Measurements from ENCODE around the gene SNU13. TPM values are rescaled to one million over a fixed set of nuclear protein-coding genes. Genes with fewer than 3 reads are reported as not detected.
A peak's percentile ranks its signal among the peaks of the same experiment; 100 is the strongest.

SNU13 gene
- total and polyA plus RNA-seq, 2 experiments from 2014 or later: 119 to 245 TPM

- Histone ChIP-seq H3K4me1 (ENCODE audit: insufficient read depth) (no peaks in the 10 kb centered on the region), H3K27ac (no peak overlapping the region), H3K27me3 (no peaks in the 10 kb centered on the region), H3K79me2 (no peaks in the 10 kb centered on the region), H3K36me3 (replicated peaks; ENCODE audit: insufficient read depth, low read depth) (no peaks in the 10 kb centered on the region), H2AFZ (no peak overlapping the region), H3K9me2 (replicated peaks; ENCODE audit: insufficient read depth) (no peaks in the 10 kb centered on the region), H4K20me1 (ENCODE audit: insufficient read depth, poor library complexity, severe bottlenecking) (no peaks in the 10 kb centered on the region), H3K4me2 (no peak overlapping the region), H3K4me3 (no peak overlapping the region), H3K9me3 (ENCODE audit: low read depth) (no peaks in the 10 kb centered on the region)
- WGBS (ENCODE audit: low lambda C conversion rate, missing lambda C conversion rate): 94% methylated on average over 10 of the region's 10 CpGs
- DNase-seq (ENCODE audit: low spot score): no peak
- TF ChIP-seq EZH2phosphoT487 (IDR thresholded peaks at IDR 0.05; ENCODE audit: low read depth, severe bottlenecking, unreplicated experiment) (no peak), EZH2 (IDR thresholded peaks at IDR 0.05; ENCODE audit: borderline replicate concordance) (no peak), CTCF (IDR thresholded peaks at IDR 0.05; ENCODE audit: poor library complexity) (no peak)
Measured at GRCh38 chr22:41709341-41709740, 20.7 kb upstream of the SNU13 start.

- DNase-seq (ENCODE audit: low spot score): no peak
- TF ChIP-seq EZH2 (IDR thresholded peaks at IDR 0.05; ENCODE audit: borderline replicate concordance) (no peak), CTCF (IDR thresholded peaks at IDR 0.05; ENCODE audit: poor library complexity) (no peak), EZH2phosphoT487 (IDR thresholded peaks at IDR 0.05; ENCODE audit: low read depth, severe bottlenecking, unreplicated experiment) (no peak)
- Histone ChIP-seq H3K9me2 (replicated peaks; ENCODE audit: insufficient read depth) (no peaks in the 10 kb centered on the region), H3K4me2 (no peak overlapping the region), H3K9me3 (ENCODE audit: low read depth) (no peaks in the 10 kb centered on the region), H3K27me3 (no peaks in the 10 kb centered on the region), H3K27ac (no peak overlapping the region), H3K4me3 (no peak overlapping the region), H2AFZ (no peak overlapping the region), H3K4me1 (ENCODE audit: insufficient read depth) (peaks cover 1% of the 10 kb centered on the region), H3K79me2 (no peaks in the 10 kb centered on the region), H4K20me1 (ENCODE audit: insufficient read depth, poor library complexity, severe bottlenecking) (no peaks in the 10 kb centered on the region), H3K36me3 (replicated peaks; ENCODE audit: insufficient read depth, low read depth) (no peaks in the 10 kb centered on the region)
- WGBS (ENCODE audit: low lambda C conversion rate, missing lambda C conversion rate): 96% methylated on average over 9 of the region's 9 CpGs
Measured at GRCh38 chr22:41702763-41703162, 14.1 kb upstream of the SNU13 start.

- Histone ChIP-seq H3K4me1 (ENCODE audit: insufficient read depth) (peaks cover 12% of the 10 kb centered on the region), H3K36me3 (replicated peaks; ENCODE audit: insufficient read depth, low read depth) (no peaks in the 10 kb centered on the region), H3K27ac (no peak overlapping the region), H3K27me3 (no peaks in the 10 kb centered on the region), H3K79me2 (no peaks in the 10 kb centered on the region), H3K4me2 (no peak overlapping the region), H2AFZ (no peak overlapping the region), H3K4me3 (no peak overlapping the region), H4K20me1 (ENCODE audit: insufficient read depth, poor library complexity, severe bottlenecking) (no peaks in the 10 kb centered on the region), H3K9me3 (ENCODE audit: low read depth) (no peaks in the 10 kb centered on the region), H3K9me2 (replicated peaks; ENCODE audit: insufficient read depth) (no peaks in the 10 kb centered on the region)
- no peak for DNase-seq (ENCODE audit: low spot score)
- no peak for TF ChIP-seq EZH2 (IDR thresholded peaks at IDR 0.05; ENCODE audit: borderline replicate concordance)
- WGBS (ENCODE audit: low lambda C conversion rate, missing lambda C conversion rate): 96% methylated on average over 16 of the region's 16 CpGs
Measured at GRCh38 chr22:41700108-41700364, 11.4 kb upstream of the SNU13 start.

GRCh38 chr22:41699264-41700107, 10.8 kb upstream of the SNU13 start, which contains the start of gene MEI1:
Gene MEI1, plus strand, starts transcription at chr22:41699503. Its CDS starts 36 bp downstream, at chr22:41699539.
- Histone ChIP-seq H3K27me3 (no peaks in the 10 kb centered on the region), H4K20me1 (ENCODE audit: insufficient read depth, poor library complexity, severe bottlenecking) (no peaks in the 10 kb centered on the region), H3K9me2 (replicated peaks; ENCODE audit: insufficient read depth) (no peaks in the 10 kb centered on the region), H3K4me3 (no peak within 1 kb of the TSS), H3K36me3 (replicated peaks; ENCODE audit: insufficient read depth, low read depth) (no peaks in the 10 kb centered on the region), H3K9me3 (ENCODE audit: low read depth) (no peaks in the 10 kb centered on the region), H3K4me1 (ENCODE audit: insufficient read depth) (peaks cover 12% of the 10 kb centered on the region), H3K27ac (no peak within 1 kb of the TSS), H3K4me2 (no peak within 1 kb of the TSS), H2AFZ (no peak within 1 kb of the TSS), H3K79me2 (no peaks in the 10 kb centered on the region)
- peak; percentile 35 for DNase-seq (ENCODE audit: low spot score)
- TF ChIP-seq EZH2 (IDR thresholded peaks at IDR 0.05; ENCODE audit: borderline replicate concordance) (no peak), CTCF (IDR thresholded peaks at IDR 0.05; ENCODE audit: poor library complexity) (no peak), EZH2phosphoT487 (IDR thresholded peaks at IDR 0.05; ENCODE audit: low read depth, severe bottlenecking, unreplicated experiment) (no peak)
- WGBS (ENCODE audit: low lambda C conversion rate, missing lambda C conversion rate): 85% methylated on average over 59 of the region's 69 CpGs
